ENCODE measurements around the gene ISOC2.

DNA sequence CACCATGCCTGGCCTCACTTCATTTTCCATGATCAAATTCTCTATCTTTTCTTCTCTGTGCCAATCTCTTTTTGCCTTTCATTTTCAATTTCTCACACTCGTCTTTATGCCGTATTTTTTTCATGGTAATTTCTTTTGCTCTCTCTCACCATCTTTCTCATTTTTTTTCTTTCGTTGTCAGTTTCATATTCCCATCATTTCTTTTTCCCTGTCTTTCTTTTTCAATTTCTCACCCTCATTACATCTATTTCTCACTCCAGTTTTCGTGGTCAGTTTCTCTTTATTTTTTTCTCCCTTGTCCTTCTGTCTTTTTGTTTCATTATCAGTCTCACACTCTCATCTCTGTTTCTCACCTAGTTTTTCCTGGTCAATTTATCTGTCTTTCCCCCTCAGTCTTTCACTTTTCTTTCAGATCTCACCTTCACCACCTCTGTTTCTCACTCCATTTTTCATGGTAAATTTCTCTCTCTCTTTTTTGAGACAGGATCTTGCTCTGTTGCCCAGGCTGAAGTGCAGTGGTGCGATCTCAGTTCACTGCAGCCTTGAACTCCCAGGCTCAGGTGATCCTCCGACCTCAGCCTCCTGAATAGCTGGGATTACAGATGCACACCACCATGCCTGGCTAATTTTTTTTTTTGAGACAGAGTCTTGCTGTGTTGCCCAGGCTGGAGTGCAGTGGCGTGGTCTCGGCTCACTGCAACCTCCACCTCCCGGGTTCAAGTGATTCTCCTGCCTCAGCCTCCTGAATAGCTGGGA is 40.9 kb upstream of the ISOC2 start:
- TF ChIP-seq POLR2A (IDR thresholded peaks at IDR 0.05) (no peak), EP300 (IDR thresholded peaks at IDR 0.05; ENCODE audit: low read depth) (no peak), POLR2AphosphoS5 (IDR thresholded peaks at IDR 0.05) (no peak)
- TF ChIP-seq, protein P1, sequence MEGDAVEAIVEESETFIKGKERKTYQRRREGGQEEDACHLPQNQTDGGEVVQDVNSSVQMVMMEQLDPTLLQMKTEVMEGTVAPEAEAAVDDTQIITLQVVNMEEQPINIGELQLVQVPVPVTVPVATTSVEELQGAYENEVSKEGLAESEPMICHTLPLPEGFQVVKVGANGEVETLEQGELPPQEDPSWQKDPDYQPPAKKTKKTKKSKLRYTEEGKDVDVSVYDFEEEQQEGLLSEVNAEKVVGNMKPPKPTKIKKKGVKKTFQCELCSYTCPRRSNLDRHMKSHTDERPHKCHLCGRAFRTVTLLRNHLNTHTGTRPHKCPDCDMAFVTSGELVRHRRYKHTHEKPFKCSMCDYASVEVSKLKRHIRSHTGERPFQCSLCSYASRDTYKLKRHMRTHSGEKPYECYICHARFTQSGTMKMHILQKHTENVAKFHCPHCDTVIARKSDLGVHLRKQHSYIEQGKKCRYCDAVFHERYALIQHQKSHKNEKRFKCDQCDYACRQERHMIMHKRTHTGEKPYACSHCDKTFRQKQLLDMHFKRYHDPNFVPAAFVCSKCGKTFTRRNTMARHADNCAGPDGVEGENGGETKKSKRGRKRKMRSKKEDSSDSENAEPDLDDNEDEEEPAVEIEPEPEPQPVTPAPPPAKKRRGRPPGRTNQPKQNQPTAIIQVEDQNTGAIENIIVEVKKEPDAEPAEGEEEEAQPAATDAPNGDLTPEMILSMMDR (IDR thresholded peaks at IDR 0.05): no peak

Data from transverse colon (tissue), 4 donors.